Activated CD4-positive, CD25-positive, alpha-beta regulatory T cell treated with anti-CD3 and anti-CD28 coated beads, Interleukin-2, amount 50 U/mL, for 72 hours (primary cell): ENCODE results near the gene PHTF2.
"Not testable (repeated sequence)": the region's sequence is repeated elsewhere in the genome, so short reads cannot be mapped to it uniquely, and the experiment has no call there.

ENCODE experiments used
- DNase-seq: peaks from one replicate; pipeline ENCODE4 v3.0.0; 2021

Gene PHTF2

GRCh38 chr7:77942431-77942830 is 143.9 kb downstream of the PHTF2 start:
- DNase-seq = no peak

- DNase-seq = no peak
Measured at GRCh38 chr7:77944183-77945182, 145.9 kb downstream of the PHTF2 start.

GRCh38 chr7:77950548-77950947 is 152.0 kb downstream of the PHTF2 start:
- no peak for DNase-seq

GRCh38 chr7:77954773-77955555 is 156.4 kb downstream of the PHTF2 start:
- no peak for DNase-seq

- no peak for DNase-seq
Measured at GRCh38 chr7:77958436-77958835, 159.9 kb downstream of the PHTF2 start.

- DNase-seq = no peak
Measured at GRCh38 chr7:77959080-77959479, 160.5 kb downstream of the PHTF2 start.

- no peak for DNase-seq
Measured at GRCh38 chr7:77960336-77960735, 161.8 kb downstream of the PHTF2 start.

GRCh38 chr7:77967429-77967828 is 168.9 kb downstream of the PHTF2 start:
- DNase-seq = no peak

GRCh38 chr7:77971726-77972125 is 173.2 kb downstream of the PHTF2 start:
- DNase-seq = no peak

GRCh38 chr7:77975672-77976480 is 177.3 kb downstream of the PHTF2 start:
- no peak for DNase-seq

GRCh38 chr7:77979219-77979618 is 180.6 kb downstream of the PHTF2 start:
- no peak for DNase-seq

GRCh38 chr7:77980087-77980713 is 181.6 kb downstream of the PHTF2 start:
- no peak for DNase-seq

- no peak for DNase-seq
Measured at GRCh38 chr7:77982926-77983550, 184.5 kb downstream of the PHTF2 start.

- DNase-seq = no peak
Measured at GRCh38 chr7:77983973-77984372, 185.4 kb downstream of the PHTF2 start.

GRCh38 chr7:77985232-77985973 is 186.8 kb downstream of the PHTF2 start:
- no peak for DNase-seq

GRCh38 chr7:77985974-77986339 is 187.4 kb downstream of the PHTF2 start:
- DNase-seq = no peak

GRCh38 chr7:77989981-77990566 is 191.5 kb downstream of the PHTF2 start:
- no peak for DNase-seq

GRCh38 chr7:77991656-77992055 is 193.1 kb downstream of the PHTF2 start:
- no peak for DNase-seq

- DNase-seq = no peak
Measured at GRCh38 chr7:77993838-77994237, 195.3 kb downstream of the PHTF2 start.

- no peak for DNase-seq
Measured at GRCh38 chr7:77995717-77996116, 197.1 kb downstream of the PHTF2 start.

GRCh38 chr7:77999168-77999567 is 200.6 kb downstream of the PHTF2 start:
- DNase-seq = not testable (repeated sequence)
